Activated gamma-delta T cell treated with Interleukin-2 at 50 U/mL for 16 hours (primary cell): ENCODE measurements around the gene DMRTC2.

ENCODE experiments used
- DNase-seq: peaks from one replicate; pipeline ENCODE4 v3.0.0-alpha.2; 2020

The DMRTC2 gene

GRCh38 chr19:41892173-41892902 lies 47.5 kb downstream of the DMRTC2 start:
- DNase-seq = no peak

GRCh38 chr19:41893899-41894298 lies 49.1 kb downstream of the DMRTC2 start:
- DNase-seq = no peak

GRCh38 chr19:41894350-41894749 lies 49.5 kb downstream of the DMRTC2 start:
- no peak for DNase-seq

DNA sequence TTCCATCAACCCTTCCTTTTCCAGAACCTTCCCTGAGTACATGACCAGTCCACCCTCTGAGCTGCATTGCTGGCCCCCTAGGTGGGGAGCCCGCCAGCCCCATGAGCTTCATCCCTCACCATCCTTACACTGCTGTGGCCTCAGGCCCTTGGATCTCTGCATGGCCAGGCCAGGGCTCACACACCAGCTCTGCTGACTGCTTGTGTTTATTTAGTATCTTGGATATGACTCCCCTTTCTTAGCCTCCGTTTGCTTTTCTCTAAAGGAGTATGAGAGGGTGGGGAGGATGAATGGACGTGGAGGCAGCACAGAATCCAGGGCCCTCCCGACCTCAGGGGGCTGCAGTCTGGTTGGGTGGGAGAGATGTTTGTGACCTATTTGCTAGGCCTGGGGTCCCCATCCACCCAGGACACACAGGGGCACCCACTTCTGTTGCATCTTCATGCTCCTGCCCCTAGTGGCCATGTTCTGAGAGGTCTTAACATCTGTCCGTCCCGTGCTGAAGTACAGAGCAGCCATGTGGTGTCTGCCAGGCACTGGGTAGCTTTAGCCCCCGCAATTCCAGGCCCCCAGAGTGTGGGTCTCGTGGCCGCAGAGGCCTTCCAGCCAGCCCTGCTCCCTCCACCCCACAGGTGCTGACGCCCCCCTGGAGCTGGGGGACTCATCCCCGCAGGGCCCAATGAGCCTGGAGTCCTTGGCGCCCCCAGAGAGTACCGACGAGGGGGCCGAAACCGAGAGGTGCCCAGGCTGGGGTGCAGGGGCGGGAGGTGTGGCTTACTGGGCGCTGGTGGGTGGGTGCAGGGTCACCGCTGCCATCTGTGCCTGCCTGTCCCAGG lies 51.1 kb downstream of the DMRTC2 start:
- DNase-seq = no peak

GRCh38 chr19:41896581-41896942 lies 51.7 kb downstream of the DMRTC2 start:
- DNase-seq = no peak

- no peak for DNase-seq
Measured at GRCh38 chr19:41897181-41897580, 52.3 kb downstream of the DMRTC2 start.

- no peak for DNase-seq
Measured at GRCh38 chr19:41897820-41898219, 53.0 kb downstream of the DMRTC2 start.

- no peak for DNase-seq
Measured at GRCh38 chr19:41898235-41898634, 53.4 kb downstream of the DMRTC2 start.
